ENCODE data around the gene ABTB1. TPM values are rescaled to one million over a fixed set of nuclear protein-coding genes. Genes with fewer than 3 reads are reported as not detected.

The ABTB1 gene
- total RNA-seq, 1 experiment from 2014 or later = 12.5 TPM

- H3K27me3 Mint-ChIP-seq (ENCODE audit: low read depth) = no peaks in the 10 kb centered on the region
- POLR2A ChIA-PET = no interaction called here
- no peak for DNase-seq (ENCODE audit: low spot score)
- H3K36me3 Mint-ChIP-seq = no peaks in the 10 kb centered on the region
- H3K9me3 Mint-ChIP-seq = no peaks in the 10 kb centered on the region
- CTCF ChIA-PET = interaction anchor here (1.0 to 4.7 kb wide), 4 partner anchors 8 to 139 kb away, joined by 3 to 76 read pairs (median 20); no protein-coding TSS in a partner anchor
- no peak overlapping the region for H3K4me3 Mint-ChIP-seq
- no peak for ATAC-seq
- H3K27ac Mint-ChIP-seq = no peak overlapping the region
- peaks cover 19% of the 10 kb centered on the region for H3K4me1 Mint-ChIP-seq
- TF ChIP-seq, protein P1, sequence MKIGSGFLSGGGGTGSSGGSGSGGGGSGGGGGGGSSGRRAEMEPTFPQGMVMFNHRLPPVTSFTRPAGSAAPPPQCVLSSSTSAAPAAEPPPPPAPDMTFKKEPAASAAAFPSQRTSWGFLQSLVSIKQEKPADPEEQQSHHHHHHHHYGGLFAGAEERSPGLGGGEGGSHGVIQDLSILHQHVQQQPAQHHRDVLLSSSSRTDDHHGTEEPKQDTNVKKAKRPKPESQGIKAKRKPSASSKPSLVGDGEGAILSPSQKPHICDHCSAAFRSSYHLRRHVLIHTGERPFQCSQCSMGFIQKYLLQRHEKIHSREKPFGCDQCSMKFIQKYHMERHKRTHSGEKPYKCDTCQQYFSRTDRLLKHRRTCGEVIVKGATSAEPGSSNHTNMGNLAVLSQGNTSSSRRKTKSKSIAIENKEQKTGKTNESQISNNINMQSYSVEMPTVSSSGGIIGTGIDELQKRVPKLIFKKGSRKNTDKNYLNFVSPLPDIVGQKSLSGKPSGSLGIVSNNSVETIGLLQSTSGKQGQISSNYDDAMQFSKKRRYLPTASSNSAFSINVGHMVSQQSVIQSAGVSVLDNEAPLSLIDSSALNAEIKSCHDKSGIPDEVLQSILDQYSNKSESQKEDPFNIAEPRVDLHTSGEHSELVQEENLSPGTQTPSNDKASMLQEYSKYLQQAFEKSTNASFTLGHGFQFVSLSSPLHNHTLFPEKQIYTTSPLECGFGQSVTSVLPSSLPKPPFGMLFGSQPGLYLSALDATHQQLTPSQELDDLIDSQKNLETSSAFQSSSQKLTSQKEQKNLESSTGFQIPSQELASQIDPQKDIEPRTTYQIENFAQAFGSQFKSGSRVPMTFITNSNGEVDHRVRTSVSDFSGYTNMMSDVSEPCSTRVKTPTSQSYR (CRISPR knock-in tag; IDR thresholded peaks at IDR 0.05) = no peak
- no peak for TF ChIP-seq RELA (CRISPR knock-in tag; IDR thresholded peaks at IDR 0.05; ENCODE audit: borderline replicate concordance)
- TF ChIP-seq ESRRA (CRISPR knock-in tag; IDR thresholded peaks at IDR 0.05; ENCODE audit: borderline replicate concordance) = no peak
- TF ChIP-seq NR3C1 (CRISPR knock-in tag; conservative IDR thresholded peaks at IDR 0.05; ENCODE audit: low read depth) = no peak
- TF ChIP-seq ERG (CRISPR knock-in tag; IDR thresholded peaks at IDR 0.05) = no peak
- no peak for TF ChIP-seq ZNF263 (CRISPR knock-in tag; IDR thresholded peaks at IDR 0.05; ENCODE audit: low read depth)
Measured at GRCh38 chr3:127692501-127693335, 20.0 kb downstream of the ABTB1 start.

DNA sequence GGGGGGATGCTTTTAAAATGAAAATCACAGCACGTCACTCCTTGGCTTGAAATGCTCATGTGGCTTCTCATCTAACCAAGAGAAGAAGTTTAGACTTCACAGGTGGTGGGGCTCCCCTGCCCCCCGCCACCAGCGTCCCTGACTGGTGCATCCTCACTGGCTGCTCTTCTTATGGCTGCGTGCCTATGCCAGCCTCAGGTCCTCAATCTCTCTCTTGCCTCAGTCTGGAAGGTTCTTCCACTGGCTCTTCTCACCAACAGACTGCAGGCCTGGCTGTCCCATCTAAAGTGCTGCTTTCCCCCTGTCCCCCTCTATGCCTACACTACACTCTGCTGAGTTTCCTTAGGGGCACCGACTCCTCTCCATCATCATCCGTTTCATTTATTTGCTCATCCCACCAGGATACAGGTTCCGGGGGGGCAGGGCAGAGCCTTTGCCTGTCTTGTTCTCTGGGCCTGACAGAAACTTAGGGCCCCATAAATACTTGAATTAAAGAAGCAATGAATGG lies 20.6 kb downstream of the ABTB1 start:
- Mint-ChIP-seq H3K9me3 (no peaks in the 10 kb centered on the region), H3K27ac (no peak overlapping the region), H3K27me3 (ENCODE audit: low read depth) (no peaks in the 10 kb centered on the region), H3K4me3 (no peak overlapping the region), H3K36me3 (no peaks in the 10 kb centered on the region), H3K4me1 (peaks cover 18% of the 10 kb centered on the region)
- POLR2A ChIA-PET = no interaction called here
- TF ChIP-seq ZNF416 (CRISPR knock-in tag; IDR thresholded peaks at IDR 0.05) (no peak), NR2C2 (CRISPR knock-in tag; IDR thresholded peaks at IDR 0.05) (no peak), IRF1 (CRISPR knock-in tag; IDR thresholded peaks at IDR 0.05) (no peak), PRDM15 (CRISPR knock-in tag; IDR thresholded peaks at IDR 0.05) (peak; percentile 59; the same call in 1 of the 2 replicates), TCF7 (CRISPR knock-in tag; IDR thresholded peaks at IDR 0.05; ENCODE audit: low read depth) (no peak), CBFB (CRISPR knock-in tag; IDR thresholded peaks at IDR 0.05; ENCODE audit: low read depth) (no peak)
- TF ChIP-seq, protein P2, sequence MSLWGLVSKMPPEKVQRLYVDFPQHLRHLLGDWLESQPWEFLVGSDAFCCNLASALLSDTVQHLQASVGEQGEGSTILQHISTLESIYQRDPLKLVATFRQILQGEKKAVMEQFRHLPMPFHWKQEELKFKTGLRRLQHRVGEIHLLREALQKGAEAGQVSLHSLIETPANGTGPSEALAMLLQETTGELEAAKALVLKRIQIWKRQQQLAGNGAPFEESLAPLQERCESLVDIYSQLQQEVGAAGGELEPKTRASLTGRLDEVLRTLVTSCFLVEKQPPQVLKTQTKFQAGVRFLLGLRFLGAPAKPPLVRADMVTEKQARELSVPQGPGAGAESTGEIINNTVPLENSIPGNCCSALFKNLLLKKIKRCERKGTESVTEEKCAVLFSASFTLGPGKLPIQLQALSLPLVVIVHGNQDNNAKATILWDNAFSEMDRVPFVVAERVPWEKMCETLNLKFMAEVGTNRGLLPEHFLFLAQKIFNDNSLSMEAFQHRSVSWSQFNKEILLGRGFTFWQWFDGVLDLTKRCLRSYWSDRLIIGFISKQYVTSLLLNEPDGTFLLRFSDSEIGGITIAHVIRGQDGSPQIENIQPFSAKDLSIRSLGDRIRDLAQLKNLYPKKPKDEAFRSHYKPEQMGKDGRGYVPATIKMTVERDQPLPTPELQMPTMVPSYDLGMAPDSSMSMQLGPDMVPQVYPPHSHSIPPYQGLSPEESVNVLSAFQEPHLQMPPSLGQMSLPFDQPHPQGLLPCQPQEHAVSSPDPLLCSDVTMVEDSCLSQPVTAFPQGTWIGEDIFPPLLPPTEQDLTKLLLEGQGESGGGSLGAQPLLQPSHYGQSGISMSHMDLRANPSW (CRISPR knock-in tag; conservative IDR thresholded peaks at IDR 0.05; ENCODE audit: low read depth) = no peak
- TF ChIP-seq, protein P3, sequence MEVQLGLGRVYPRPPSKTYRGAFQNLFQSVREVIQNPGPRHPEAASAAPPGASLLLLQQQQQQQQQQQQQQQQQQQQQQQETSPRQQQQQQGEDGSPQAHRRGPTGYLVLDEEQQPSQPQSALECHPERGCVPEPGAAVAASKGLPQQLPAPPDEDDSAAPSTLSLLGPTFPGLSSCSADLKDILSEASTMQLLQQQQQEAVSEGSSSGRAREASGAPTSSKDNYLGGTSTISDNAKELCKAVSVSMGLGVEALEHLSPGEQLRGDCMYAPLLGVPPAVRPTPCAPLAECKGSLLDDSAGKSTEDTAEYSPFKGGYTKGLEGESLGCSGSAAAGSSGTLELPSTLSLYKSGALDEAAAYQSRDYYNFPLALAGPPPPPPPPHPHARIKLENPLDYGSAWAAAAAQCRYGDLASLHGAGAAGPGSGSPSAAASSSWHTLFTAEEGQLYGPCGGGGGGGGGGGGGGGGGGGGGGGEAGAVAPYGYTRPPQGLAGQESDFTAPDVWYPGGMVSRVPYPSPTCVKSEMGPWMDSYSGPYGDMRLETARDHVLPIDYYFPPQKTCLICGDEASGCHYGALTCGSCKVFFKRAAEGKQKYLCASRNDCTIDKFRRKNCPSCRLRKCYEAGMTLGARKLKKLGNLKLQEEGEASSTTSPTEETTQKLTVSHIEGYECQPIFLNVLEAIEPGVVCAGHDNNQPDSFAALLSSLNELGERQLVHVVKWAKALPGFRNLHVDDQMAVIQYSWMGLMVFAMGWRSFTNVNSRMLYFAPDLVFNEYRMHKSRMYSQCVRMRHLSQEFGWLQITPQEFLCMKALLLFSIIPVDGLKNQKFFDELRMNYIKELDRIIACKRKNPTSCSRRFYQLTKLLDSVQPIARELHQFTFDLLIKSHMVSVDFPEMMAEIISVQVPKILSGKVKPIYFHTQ (CRISPR knock-in tag; IDR thresholded peaks at IDR 0.05) = no peak
- CTCF ChIA-PET = interaction anchor here (1.0 to 4.8 kb wide), 5 partner anchors 12 to 156 kb away, joined by 5 to 127 read pairs (median 30); no protein-coding TSS in a partner anchor
- ATAC-seq (no peak), DNase-seq (ENCODE audit: low spot score) (no peak)
